LoVo (cell line): Measurements from ENCODE around the gene CIRBP.

ENCODE experiments used
- DNase-seq: peaks from one replicate; pipeline ENCODE4 v3.0.0-alpha.2; 2016; ENCODE audit warnings: low spot score

The CIRBP gene

GRCh38 chr19:1230783-1231489 lies 38.2 kb upstream of the CIRBP start:
- no peak for DNase-seq

- no peak for DNase-seq
Measured at GRCh38 chr19:1231729-1232637, 37.1 kb upstream of the CIRBP start.

- no peak for DNase-seq
Measured at GRCh38 chr19:1232652-1233072, 36.5 kb upstream of the CIRBP start.

- DNase-seq: no peak
Measured at GRCh38 chr19:1233115-1233667, 35.9 kb upstream of the CIRBP start.

- DNase-seq: no peak
Measured at GRCh38 chr19:1234051-1234954, 34.8 kb upstream of the CIRBP start.

- DNase-seq: no peak
Measured at GRCh38 chr19:1234955-1235380, 34.2 kb upstream of the CIRBP start.

GRCh38 chr19:1235625-1236538 lies 33.2 kb upstream of the CIRBP start:
- DNase-seq: no peak

- no peak for DNase-seq
Measured at GRCh38 chr19:1236576-1236975, 32.6 kb upstream of the CIRBP start.

- no peak for DNase-seq
Measured at GRCh38 chr19:1237027-1237659, 32.0 kb upstream of the CIRBP start.

- peak; percentile 57 for DNase-seq
Measured at GRCh38 chr19:1237754-1238368, 31.3 kb upstream of the CIRBP start, which contains the start of gene CBARP. Gene CBARP (minus strand): TSS chr19:1238005. CDS start chr19:1236100, 1,905 bp downstream.

GRCh38 chr19:1238369-1239303 lies 30.5 kb upstream of the CIRBP start:
- no peak for DNase-seq

- DNase-seq: no peak
Measured at GRCh38 chr19:1239420-1239795, 29.7 kb upstream of the CIRBP start.

- peak; percentile 87 for DNase-seq
Measured at GRCh38 chr19:1239796-1240737, 29.1 kb upstream of the CIRBP start.

GRCh38 chr19:1240925-1241324 lies 28.2 kb upstream of the CIRBP start:
- no peak for DNase-seq

- DNase-seq: peak; percentile 93
Measured at GRCh38 chr19:1241417-1242095, 27.6 kb upstream of the CIRBP start, which contains the start of gene ATP5F1D. Gene ATP5F1D (plus strand): TSS chr19:1241751. CDS start chr19:1241851, 100 bp downstream.
